Smooth muscle cell of trachea (primary cell): ENCODE data around the gene KCNK17. TPM values are rescaled to one million over a fixed set of nuclear protein-coding genes. Genes with fewer than 3 reads are reported as not detected.

Experiments used
- total RNA-seq: library from RNA; depleted of rRNA; stranded (reverse); fragments of >200 nt; gene quantifications from 2 replicates; pipeline ENCODE4 v1.2.1, GENCODE V29; 2014

KCNK17 gene, protein sequence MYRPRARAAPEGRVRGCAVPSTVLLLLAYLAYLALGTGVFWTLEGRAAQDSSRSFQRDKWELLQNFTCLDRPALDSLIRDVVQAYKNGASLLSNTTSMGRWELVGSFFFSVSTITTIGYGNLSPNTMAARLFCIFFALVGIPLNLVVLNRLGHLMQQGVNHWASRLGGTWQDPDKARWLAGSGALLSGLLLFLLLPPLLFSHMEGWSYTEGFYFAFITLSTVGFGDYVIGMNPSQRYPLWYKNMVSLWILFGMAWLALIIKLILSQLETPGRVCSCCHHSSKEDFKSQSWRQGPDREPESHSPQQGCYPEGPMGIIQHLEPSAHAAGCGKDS
- not detected in 2 replicates for total RNA-seq

DNA sequence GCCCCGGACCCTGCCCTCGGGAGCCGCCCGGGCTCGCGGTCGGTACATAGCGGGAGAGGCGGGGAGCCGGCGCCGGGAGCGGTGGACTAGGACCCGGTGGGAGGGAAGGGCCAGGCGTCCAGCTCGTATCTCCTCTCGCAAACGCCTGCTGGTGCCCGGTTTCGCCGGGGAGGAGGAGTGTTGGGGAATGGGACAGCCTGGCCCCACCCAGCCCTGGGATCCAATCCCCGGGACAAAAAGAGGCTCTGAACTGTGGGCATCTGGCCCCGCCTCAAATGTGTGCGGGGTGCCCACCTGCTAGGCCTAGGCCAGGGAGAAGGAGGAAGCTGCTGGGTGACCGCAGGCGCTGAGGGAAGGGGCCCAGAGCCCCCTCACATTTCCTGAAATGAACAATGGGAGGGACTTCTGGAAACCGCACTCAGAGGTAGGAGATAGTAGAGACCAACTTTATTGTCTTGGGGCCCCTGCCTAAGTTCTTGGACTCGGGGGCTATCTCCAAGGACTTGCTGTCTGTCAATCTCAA lies at the start of gene KCNK17:
KCNK17 (minus strand) TSS at position 147 of the 523 bp plus-strand sequence; CDS start at position 48, 99 bp downstream.

DNA sequence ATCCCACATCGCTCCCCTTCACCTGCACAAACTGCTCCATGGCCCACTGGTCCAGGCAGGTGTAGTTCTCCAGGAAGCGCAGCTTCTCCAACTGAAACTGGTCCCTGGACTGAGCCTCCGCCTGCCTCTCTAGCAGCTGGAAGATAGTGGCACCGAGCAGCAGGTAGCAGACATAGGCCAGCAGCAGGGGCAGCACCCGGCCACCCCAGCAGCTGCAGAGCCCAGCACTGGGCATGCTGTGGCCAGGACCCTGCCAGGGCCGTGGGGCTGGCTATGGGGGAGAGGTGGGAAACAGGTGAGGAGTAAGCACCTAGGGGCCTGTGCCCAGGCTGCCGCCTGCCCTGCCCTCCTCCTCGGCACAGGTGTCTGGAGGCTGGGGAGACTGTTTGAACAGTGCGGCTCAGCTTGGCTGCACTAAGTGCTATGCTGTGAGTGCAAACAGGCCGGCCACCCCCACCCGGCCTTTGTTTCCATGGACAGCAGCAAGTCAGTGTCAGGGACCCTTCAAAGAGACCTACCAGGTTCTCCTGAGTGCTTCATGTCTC lies 8.2 kb upstream of the KCNK17 start, which contains the start of gene KCNK16:
KCNK16 (minus strand) TSS at position 397 of the 545 bp plus-strand sequence; CDS start at position 235, 162 bp downstream.

Other genes starting within 250 kb of the KCNK17 start
- gene SAYSD1, start 199.2 kb downstream of the KCNK17 start, total RNA-seq, result 14.2 and 15.1 TPM in 2 replicates
- not detected in 2 replicates for gene KCNK5, start 84.9 kb downstream of the KCNK17 start, total RNA-seq
- gene KCNK16, start 8.3 kb upstream of the KCNK17 start, total RNA-seq, result not detected in 2 replicates